SIG-M5 treated with dmso at 0.1 percent for 504 hours (cell line): ENCODE results near the gene MATN4.

Source experiments
- DNase-seq: peaks from one replicate; lab custom pipeline; 2025; ENCODE audit not compliant: unreplicated experiment; lab: John Stamatoyannopoulos, UW

MATN4 gene

DNA sequence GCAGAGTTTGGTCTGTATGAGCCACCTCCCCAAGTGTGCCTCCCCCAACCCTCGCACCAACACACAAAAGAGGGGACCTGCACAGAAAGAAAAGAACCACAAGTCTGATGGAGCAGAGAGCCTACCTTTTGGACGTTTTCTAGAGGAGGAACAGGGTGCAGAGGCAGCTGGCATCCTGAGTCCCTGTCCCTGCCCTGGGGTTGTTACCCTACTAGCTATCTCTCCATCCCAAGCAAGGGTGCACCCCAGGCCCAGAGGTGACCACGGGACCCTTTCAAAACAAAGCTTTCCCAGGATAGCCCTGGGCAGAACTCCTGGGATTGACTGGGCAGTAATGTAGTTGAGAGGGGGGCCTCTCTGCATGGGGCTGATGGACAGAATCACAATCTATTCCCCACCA is 9.7 kb upstream of the MATN4 start:
- DNase-seq = no peak

DNA sequence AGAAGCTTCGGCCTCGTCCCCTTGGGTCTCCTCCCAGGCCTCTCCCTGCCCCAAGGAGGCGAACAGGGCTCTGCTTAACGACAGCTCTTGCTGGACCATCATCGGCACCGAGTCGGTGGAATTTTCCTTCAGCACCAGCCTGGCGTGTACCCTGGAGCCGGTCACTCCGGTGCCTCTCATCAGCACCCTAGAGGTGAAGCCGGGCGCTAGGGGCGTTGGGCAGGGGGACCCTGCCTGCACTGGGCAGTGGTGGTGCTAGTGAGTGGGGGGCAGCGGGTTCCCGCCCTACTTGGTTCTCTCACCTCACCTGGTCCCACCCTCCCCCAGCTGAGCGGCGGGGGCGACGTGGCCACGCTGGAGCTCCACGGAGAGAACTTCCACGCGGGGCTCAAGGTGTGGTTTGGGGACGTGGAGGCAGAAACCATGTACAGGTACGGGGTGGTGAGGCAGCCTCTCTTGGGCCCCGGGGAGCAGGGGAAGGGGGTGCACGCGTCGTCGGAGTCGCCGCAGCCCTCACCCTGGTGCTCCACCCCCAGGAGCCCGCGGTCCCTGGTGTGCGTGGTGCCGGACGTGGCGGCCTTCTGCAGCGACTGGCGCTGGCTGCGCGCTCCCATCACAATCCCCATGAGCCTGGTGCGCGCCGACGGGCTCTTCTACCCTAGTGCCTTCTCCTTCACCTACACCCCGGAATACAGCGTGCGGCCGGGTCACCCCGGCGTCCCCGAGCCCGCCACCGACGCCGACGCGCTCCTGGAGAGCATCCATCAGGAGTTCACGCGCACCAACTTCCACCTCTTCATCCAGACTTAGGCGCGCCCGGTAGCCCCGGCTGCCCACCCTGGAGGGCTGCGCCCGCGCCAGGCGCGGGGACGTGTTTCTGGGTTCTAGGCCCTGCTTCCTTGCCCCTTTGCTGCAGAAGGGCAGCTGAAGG is 8.3 kb upstream of the MATN4 start:
- no peak for DNase-seq

DNA sequence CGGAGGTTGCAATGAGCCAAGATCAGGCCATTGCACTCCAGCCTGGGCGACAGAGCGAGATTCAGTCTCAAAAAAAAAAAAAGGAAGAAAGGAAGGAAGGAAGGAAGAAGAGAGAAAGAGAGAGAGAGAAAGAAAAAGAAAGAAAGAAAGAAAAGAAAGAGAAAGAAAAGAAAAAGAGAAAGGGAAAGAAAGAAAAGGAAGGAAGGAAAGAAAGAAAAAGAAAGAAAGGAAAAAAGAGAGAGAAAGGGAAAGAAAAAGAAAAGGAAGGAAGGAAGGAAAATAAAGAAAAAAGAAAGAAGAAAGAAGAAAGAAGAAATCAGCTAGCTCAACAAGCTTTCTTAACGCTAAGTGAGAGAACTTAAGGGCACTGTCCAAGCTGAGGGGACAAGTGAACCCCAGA is 7.6 kb upstream of the MATN4 start:
- DNase-seq = no peak

DNA sequence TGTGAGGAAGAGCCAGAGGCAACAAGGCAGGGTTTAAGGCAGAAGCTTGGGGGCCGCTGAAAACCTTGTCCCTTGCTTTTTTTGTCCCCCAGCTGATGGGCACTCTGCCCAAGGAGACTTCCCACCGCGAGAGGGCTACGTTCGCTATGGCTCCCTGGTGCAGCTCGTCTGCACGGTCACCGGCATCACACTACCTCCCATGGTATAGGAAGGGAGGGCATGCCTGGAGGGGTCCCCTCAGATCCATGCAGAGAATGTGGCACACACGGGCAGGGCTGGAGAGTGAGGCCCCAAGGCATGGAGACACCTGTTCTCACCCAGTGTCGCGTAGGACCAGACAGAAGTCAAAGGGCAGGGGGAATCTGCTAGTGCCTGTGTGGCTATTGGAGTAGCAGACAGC is 5.8 kb upstream of the MATN4 start:
- DNase-seq = no peak

DNA sequence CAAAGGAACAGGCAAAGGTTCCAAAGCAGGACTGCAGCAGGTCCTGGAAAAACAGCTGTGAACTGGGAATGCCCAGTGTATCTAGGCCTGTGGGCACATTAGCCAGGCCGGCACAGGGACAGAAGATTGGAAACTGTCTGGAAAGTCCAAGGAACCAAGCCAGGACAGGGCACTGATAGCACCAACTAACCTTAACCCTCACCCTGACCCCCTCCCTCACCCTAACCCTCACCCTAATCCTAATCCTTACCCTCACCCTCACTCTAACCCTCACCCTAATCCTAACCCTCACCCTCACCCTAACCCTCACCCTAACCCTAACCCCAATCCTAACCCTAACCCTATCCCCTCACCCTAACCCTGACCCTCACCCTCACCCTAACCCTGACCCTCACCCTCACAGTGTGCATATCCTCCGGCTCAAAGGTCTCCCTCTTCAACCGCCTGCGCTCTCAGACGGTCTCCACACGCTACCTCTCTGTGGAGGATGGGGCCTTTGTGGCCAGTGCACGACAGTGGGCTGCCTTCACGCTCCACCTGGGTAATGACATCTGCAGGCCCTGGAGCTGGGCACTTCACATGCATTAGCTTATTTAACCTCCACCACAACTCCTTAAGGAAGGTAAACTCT is 5.1 kb upstream of the MATN4 start:
- no peak for DNase-seq

DNA sequence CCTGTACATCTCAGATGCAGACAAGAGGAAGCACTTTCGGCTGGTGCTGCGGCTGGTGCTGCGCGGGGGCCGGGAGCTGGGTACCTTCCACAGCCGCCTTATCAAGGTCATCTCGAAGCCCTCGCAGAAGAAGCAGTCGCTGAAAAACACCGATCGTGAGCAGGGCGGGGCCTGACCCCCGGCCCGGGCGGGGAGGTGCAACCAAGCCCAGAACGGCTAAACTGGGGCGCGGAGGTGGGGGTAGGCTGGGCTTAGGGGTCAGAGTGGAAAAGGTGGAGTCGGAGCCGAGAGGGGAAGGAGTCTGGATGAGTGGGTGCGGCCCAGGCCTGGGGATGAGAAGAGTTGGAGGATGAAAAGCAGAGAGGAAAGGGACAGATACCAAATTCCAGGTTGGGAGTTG is 4.1 kb upstream of the MATN4 start:
- no peak for DNase-seq

DNA sequence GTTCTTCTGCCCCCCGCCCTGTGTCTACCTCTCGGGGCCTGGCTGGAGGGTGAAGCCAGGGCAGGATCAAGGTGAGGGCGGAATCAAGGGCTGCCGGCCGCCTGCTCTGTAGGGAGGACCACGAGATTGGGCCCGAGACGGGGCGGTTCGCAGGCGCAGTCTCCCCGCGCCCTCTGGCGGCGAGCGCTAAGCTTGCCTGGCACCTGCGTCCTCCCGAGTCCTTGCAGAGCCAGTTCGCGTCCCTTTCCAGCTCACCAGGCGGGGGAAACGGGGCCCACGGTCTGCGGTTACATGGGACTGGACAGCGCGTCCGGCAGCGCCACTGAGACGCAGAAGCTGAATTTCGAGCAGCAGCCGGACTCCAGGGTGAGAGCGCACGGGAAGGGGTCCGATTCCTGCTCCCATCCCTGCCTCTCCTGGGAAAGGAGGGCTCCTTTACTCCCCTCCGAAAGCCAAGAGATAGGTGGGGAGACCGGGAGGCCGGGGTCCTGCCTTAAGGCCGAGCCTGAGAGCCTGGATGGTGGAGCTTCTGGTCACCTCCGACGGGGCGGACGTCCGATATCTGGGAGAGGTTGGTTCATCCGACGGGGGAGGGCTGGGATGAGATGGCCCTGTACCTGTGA is 3.6 kb upstream of the MATN4 start:
- peak; percentile 45 for DNase-seq

DNA sequence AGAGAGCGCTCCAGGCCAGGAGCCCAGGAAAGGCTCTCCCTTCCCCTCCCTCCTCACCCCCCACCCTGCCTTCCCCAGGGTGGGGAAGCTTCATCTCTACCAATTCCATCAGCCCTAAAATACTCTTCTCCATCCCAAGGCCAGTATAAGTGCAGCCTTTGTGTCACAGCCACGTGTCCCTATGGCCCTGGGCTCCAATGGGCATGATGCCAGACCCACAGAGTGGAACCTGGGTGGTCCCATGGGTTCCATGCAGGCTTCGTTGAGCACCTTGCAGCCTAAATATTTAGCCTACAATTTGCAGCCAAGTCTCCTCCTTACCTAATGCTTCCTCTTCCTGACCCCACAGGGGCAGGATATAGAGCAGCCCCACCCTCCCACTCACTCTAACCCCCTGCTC is 976 bp upstream of the MATN4 start:
- DNase-seq = no peak

DNA sequence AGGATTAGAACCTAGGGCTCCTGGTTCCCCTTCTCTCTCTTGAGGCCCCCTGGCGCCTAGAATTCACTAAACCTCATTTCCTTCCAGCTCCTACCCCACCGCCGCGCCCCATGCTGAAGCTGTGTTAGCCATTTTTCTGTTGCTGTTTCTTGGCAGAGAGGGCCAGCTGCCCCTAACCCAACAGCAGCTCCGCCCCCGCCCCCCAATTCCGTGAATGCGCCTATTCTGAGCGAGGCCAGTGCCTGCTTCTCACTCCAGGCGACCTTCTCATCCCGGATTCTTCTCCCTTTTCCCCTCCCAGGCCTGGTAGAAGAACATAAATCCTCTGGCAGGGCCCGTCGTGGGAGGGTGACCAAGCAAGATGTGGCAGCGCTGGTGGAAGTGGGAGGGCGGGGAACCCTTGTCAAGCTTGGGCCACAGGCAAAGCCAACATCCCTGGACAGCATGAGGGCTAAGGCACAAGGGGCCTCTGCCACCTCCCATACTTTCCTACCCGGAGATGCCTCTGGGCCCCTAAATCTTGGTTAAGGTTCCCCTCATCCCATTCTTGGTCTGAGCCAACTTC is 941 bp downstream of the MATN4 start:
- DNase-seq = no peak

DNA sequence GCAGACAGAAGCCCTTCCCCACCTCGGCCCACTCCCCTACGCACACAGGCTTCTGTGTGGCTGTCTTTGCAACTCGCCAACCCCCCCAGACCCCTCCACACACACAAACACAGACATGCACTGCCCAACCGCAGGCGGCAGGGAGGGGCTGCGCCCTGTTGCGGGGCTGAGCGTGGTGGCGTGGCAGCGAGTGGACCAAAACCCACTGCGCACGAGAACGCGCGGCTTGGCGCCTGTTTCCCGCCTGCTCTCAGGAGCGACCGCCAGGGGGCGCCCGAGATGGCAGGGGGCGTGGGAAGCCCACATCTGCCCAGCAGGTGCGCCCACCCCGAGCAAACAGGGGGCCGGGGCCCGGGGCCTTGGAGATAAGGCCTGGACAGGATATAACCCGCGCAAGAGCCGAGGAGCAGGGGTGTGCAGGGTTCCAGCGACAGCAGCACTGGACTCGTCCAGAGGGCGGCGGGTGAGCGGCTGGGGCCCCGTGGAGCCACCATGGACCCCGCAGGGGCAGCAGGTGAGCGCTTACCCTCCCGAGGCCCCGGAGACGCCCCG is 1.6 kb downstream of the MATN4 start, which contains the start of gene RBPJL:
RBPJL (plus strand) TSS at position 410 of the 552 bp plus-strand sequence; CDS start at position 493, 83 bp downstream.
- no peak for DNase-seq

DNA sequence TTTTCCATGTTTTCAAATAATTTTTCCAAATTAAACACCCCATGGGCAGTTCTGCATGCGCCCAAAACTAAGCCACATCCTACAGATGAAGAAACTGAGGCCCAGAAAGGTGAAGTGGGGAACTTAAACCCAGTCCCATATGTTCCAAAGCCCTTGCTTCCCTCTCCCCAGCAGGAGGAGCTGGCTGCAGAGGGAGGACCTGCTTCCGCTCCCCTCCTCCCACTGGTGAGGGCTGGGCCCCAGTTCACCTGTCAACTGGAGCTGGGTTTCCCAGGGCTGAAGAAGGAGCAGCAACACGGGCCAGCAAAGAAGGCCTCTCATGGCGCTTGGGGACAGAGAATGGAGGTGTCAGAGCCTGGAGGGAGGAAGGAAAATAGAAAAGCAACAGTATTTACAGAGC is 2.8 kb downstream of the MATN4 start:
- DNase-seq = no peak

DNA sequence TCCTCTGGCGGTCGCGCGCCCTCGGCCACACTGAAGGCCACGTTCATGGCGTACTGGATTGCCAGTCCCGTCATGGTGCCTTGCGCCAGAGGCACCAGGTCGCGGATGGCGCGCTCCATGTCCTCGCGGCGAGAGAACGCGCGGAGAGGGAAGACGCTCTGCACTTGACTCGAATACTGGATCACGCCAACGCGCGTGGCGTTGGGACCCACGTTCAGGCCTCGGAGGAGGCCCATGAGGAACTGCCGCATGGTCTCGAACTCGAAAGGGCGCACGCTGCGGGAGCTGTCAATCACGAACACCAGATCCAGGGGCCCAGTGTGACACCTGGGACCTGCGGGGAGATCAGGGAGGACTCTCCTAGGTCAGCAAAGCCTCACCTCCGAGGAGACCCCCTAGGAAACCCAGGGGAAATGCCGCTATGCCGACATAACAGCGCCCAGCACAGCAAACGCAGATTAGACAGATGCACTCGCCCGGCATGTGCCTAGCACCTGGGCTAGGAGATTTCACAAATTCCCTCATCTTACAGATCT is 3.6 kb downstream of the MATN4 start:
- DNase-seq = no peak

DNA sequence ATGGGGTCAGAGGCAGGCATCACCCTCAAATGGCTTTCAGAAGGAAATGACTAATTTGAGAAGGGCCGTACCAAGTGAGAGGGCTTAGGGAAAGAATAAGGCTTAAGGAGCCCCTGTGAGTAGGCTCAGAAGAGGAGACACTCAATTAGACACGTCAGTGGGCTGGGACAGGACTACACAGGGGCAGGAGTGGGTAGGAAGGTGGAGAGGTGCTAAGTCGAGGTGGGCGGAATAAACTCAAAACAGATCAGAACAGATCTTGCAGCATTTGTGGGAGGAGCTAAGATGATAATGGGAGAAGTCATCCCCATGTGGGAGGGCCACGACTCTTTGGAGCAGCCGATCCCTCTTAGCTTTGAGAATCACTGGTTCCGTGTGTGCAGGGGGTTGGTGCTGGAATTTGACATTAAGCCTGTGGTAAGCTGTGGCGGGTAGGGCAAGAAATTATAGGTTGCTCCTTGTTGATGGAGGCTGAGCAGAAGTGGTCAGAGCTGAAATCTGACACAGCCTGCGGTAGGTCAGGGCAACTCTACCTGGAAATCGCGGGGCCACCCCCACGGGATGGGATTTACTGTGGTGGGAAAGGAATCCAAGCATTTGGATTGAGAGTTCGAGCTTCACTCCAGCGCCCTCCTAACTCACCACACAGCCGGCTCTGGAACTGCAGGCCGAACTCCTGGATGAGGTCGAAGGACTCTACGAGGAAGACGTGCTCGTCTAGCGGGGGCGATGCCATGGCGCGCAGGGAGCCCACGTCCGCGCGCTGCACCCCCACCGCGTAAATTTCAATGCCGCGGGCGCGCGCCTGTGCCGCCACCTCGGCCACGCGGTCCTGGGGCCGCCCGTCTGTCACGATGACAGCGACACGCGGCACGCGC is 4.3 kb downstream of the MATN4 start:
- no peak for DNase-seq

DNA sequence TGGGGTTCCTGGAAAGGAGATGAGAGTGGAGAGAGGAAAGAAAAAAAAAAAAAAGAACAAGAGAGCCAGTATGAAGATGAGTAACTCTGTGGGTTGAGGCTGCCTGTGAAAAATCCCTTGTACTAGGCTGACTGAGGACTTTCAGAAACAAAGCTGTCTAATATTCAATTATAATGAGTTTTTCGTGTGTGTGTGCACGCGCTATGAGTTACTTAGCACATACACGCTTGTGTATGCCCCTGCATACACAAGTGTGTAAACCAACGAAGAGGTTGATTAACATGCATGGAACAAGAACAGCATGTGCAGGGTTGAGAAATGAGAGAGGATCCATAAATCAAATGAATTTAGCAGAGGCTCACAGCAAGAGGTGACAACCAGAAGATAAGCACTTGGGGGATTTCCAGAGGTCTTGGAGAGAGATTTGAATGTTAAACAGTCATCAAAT is 6.3 kb downstream of the MATN4 start:
- no peak for DNase-seq

DNA sequence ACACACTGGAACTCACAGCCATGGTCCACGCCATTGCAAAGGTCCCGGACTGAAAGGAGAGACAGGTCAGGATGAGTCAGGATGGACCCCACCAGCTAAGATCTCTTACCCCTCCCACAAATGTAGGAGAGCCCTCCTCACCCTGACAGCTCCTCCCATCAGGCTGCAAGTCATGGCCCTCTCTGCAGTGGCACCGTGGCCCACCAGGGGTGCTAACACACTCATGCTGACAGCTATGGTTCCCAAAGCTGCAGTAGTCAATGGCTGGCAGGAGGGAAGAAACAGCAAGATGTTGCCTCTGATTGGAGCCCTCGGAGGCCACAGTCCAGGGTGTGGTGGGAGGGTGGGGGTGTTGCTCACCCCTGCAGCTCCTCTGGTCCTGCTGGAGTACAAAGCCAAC is 7.1 kb downstream of the MATN4 start:
- DNase-seq = peak; percentile 33

DNA sequence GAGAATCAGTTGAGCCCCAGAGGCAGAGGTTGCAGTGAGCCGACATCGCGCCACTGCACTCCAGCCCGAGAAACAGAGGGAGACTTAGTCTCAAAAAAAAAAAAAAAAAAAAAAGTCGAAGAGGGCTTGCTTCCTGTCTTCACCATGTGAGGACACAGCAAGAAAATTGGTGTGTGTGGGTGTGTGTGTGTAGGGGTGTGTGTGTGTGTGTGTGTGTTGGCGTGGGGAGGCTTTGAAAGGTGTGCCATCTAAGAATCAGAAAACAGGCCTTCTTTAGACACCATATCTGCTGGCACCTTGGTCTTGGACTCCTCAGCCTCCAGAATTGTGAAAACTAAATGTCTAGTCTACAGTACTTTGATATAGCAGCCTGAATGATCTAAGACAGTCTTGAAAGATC is 8.3 kb downstream of the MATN4 start:
- DNase-seq = no peak

DNA sequence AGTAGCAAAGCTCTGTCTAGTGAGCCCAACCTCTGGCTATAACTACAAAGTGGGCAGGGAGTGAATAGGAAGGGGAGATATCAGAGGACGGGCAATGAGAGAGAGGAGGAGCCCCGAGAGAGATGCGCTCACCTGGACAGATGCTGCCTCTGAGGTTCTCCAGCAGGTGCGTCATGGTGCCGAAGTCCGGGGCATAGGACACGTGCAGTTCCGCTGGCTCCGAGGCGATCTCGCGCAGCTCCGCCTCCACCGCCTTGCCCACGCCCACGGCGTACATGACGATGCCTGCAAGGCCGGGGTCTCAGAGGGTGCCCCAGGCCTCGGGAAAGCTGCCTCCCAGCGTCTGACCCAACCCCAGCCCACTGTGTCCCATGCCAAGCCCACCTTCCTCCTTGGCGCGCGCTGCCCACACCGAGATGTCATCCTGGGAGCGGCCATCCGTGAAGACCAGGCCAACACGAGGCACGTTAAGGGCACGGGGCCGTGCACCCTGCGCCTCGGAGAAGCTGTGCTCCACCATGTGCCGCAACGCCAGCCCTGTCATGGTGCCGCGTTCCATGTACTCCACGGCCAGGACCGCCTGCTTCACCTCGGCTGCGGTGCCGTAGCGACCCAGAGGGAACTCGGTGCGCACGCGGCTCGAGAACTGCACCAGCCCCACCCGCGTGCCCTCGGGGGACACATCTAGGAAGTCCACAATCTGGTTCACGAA is 10.2 kb downstream of the MATN4 start:
- DNase-seq = no peak

DNA sequence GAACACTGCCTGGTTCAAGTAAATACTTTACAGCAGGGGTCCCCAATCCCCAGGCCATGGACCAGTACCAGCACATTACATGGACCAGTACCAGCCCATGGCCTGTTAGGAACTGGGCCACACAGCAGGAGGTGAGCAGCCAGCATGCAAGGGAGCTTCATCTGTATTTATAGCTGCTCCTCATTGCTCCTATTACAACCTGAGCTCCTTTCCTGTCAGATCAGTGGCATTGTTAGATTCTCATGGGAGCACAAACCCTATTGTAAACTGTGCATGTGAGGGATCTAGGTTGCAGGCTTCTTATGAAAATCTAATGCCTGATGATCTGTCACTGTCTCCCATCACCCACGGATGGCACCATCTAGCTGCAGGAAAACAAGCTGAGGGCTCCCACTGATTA is 13.4 kb downstream of the MATN4 start:
- DNase-seq = no peak

DNA sequence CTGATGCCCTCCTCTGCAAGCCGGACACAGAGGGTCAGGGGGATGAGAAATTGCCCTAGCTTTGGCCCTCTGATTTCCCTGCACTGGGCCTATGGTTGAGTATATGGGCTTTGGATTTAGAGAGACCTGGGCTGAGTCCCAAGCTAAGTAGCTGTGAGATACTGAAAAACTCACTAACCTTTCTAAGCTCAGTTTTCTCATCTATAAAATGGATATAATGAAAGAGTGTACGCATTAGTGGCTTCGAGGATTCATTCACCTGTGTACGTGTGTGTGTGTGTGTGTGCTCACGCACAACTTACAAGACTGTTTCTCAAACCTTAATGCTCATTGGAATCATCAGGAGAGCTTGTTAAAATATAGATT is 14.1 kb downstream of the MATN4 start:
- DNase-seq = no peak
